NCI-H1417 (cell line): Measurements from ENCODE around the gene SCGB1D1.
A peak's percentile ranks its signal among the peaks of the same experiment; 100 is the strongest.

Source experiments
- DNase-seq, 3 experiments: peaks; one replicate each; lab custom pipeline; 2025; lab: John Stamatoyannopoulos, UW

Gene SCGB1D1

GRCh38 chr11:62233730-62234129, 43.7 kb downstream of the SCGB1D1 start:
- DNase-seq, result peak in 2 of 3 experiments; percentile 30 to 73

DNA sequence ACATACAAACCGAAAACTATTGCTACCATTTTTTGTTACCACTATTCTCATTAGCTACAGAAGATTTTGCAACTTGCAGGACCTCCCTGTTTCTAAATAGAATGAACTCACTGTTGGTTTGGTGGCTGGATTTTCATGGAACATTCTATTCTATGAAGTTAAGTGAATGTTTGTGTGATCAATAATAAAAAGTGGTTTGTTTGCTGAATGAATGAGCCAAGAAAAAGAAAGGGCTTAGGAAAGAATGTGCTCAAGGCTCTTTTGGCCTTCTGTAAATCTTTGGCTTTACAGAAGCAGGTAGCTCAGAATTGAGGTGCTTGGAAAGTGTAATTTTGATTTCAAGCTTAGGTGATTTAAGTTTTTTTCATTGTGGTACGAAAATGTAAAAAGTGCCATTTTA, 46.2 kb downstream of the SCGB1D1 start:
- DNase-seq, result no peak

- no peak for DNase-seq
These were observed 47.5 kb downstream of the SCGB1D1 start for GRCh38 chr11:62237499-62237898.

- DNase-seq, result no peak
These were observed 48.1 kb downstream of the SCGB1D1 start for GRCh38 chr11:62238151-62238550.

DNA sequence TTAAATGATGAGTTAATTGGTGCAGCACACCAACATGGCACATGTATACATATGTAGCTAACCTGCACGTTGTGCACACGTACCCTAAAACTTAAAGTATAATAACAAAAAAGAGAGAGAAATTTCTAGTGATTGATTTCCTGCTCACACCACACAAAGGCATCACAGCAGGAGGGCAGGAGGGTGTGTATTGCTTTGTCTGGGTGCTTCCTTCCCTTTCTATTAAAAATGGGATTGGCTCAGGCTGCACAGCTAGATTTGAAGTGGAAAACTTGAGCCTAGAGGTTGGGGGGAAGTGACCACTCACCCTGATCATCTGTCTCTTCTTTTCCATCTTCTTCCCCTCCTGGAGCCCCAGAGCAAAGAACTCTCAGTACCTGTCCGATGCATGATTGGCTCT, 51.1 kb downstream of the SCGB1D1 start:
- peak in 2 of 3 experiments; percentile 70 to 84 for DNase-seq

GRCh38 chr11:62242021-62242420, 52.0 kb downstream of the SCGB1D1 start, which contains the start of gene SCGB1D2:
TSS of gene SCGB1D2 (plus strand) at chr11:62242239. CDS start at chr11:62242308, 69 bp downstream.
- DNase-seq, result peak; percentile 41 to 99 (median 95)
